HG03108 (cell line): ENCODE measurements around the gene UGT1A3.

ENCODE experiments used
- ATAC-seq: cut with Tn5 transposase; IDR thresholded peaks from one replicate; pipeline ENCODE4 v1.9.1; 2021; ENCODE audit warnings: moderate library complexity; ENCODE audit not compliant: unreplicated experiment

The UGT1A3 gene

GRCh38 chr2:233793465-233794127 is 64.8 kb downstream of the UGT1A3 start:
- no peak for ATAC-seq

DNA sequence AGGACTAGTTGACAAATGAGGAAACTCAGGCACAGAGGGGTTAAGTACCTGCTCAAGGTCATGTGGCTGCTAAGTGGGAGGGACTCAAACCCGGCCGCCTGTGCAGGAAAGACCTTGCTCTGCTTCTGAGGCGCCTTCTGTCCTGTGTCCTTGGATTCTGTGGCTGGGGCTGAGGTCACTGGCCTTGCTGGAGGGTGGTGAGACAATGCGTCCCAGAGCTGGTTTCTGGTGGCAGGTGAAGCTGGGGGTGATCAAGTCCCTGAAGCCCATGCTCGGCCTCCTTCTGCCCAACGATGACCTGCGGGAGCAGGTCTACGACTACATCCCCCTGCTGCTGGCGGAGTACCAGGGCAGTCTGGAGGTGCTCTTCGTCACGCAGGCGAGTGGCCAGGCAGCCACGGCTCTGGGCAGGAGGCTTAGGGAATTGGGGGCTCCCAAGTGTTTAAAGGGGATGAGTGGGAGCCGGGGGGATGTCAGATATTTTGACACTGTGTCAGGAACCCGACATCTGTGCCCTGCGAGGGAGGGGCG is 65.4 kb downstream of the UGT1A3 start:
- no peak for ATAC-seq

GRCh38 chr2:233795735-233796171 is 66.9 kb downstream of the UGT1A3 start:
- no peak for ATAC-seq

DNA sequence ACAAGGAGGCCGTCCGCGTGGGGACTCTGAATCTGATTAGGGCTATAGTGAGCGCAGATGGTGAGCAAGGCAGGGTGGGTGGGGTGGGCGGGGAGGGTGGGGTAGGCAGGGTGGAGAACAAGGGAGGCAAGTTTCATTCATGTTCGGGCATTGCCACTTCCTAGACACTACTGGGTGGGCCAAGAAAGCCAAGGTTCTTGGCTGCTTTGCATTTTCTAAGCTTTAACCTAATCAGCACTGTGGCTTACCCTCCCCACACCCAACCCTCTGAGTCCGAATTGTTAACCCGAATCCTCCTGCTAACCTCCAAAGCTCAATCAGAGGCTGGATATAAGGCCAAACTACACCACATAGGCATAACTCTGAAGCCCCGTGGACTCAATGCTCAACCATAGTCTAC is 67.4 kb downstream of the UGT1A3 start:
- no peak for ATAC-seq

GRCh38 chr2:233798335-233799086 is 69.7 kb downstream of the UGT1A3 start:
- no peak for ATAC-seq

- ATAC-seq: no peak
Observed at GRCh38 chr2:233799087-233799665, 70.3 kb downstream of the UGT1A3 start.

- no peak for ATAC-seq
Observed at GRCh38 chr2:233799716-233800115, 70.9 kb downstream of the UGT1A3 start.

- no peak for ATAC-seq
Observed at GRCh38 chr2:233800208-233800607, 71.4 kb downstream of the UGT1A3 start.

- no peak for ATAC-seq
Observed at GRCh38 chr2:233801357-233802131, 72.7 kb downstream of the UGT1A3 start.

- no peak for ATAC-seq
Observed at GRCh38 chr2:233802132-233802815, 73.4 kb downstream of the UGT1A3 start.

DNA sequence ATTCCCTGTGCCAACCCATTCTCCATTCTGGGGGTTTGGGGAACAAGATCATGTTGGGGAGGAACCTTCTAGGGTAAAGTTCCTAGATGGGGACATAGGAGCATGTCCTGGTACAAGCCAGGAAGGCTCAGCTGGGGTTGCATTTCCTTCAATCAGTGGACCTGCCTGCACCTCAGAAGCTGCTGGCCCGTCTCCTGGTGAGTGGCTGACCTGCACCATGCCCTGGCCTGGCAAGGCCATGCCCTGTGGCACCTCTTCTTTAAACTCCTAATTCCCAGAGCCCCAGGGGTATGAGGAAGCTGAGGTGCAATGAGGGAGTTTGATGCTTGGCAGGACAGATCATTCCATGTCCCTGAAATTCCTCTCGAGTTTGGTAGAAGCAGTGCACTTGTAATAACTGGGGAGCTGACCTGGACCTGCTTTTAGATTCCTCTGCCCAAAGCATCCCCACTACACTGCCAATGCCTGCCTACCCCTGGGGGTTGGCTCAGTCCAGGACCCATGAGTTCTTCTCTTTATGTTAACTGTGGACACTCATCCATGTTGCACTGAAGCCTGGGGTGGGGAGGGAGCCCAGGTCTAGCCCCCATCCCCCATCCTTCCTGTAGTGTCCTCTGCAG is 74.6 kb downstream of the UGT1A3 start:
- no peak for ATAC-seq

- ATAC-seq: no peak
Observed at GRCh38 chr2:233803994-233804393, 75.2 kb downstream of the UGT1A3 start.

GRCh38 chr2:233807215-233807865 is 78.5 kb downstream of the UGT1A3 start:
- ATAC-seq: no peak

- ATAC-seq: no peak
Observed at GRCh38 chr2:233807966-233808935, 79.4 kb downstream of the UGT1A3 start.

- no peak for ATAC-seq
Observed at GRCh38 chr2:233810385-233810784, 81.5 kb downstream of the UGT1A3 start.

DNA sequence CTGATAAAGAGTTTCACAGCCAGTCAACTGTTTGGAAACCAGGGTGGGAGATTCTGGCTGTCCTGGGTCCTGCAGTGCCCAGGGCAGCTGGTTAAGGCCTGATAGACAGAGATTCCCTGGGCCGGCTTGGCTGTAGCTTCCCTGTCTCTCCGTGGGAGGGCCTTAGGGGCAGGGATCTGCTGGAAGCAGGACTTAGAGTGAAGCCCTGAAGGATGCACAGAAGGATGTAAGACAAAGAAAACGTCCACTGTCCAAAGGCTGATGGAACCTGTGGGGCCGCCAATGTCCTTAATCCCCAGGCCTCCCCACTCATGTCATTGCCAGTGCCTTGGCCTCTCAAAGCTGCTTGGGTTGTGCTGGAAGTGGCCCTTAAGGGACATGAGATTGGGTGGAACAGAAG is 82.2 kb downstream of the UGT1A3 start:
- no peak for ATAC-seq

- no peak for ATAC-seq
Observed at GRCh38 chr2:233811732-233812131, 82.9 kb downstream of the UGT1A3 start.

DNA sequence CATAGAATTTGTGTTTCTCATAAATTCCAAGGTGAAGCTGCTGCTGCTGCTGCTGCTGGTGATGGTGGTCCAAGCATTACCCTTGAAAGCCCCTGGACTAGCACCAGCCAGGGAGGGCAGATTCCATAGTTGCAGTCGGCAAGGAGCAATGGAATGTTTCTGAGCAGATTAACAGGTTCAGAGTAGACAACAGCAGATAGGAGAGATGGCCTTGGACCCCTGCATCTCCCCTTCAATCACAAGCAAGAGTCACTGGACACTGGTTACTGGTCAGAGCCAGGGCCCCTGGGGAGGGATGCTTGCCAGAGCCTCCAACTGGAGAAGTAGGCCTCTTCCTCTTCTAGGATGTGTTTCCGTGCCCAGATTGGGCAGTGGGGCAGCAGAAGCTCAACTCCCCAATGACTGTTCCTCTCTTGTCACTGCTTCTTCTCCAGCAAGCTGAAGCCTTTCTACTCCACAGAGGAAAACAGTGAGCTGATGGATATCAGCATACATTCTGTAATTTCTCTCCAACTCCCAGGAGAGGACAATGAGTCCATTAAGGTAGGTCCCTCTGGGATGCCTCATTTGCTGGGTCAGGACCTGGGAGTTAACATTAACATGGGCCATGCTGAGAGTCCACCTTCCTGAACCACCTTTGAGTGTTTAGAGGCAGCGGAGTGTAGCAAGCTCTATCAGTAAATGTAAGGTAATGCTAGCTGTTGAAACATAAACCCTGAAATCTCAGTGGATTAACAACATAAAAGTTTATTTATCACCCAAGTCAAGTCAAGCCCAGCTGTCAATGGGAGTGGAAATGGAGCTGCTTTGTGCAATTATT is 84.6 kb downstream of the UGT1A3 start:
- no peak for ATAC-seq
